ENCODE measurements around the gene PTPN6. TPM values are rescaled to one million over a fixed set of nuclear protein-coding genes. Genes with fewer than 3 reads are reported as not detected.
A peak's percentile ranks its signal among the peaks of the same experiment; 100 is the strongest.

Gene PTPN6
- total and polyA plus RNA-seq, 9 of the 15 experiments (the other 6 are each of a cell fraction or from before 2014, with no cell fraction given), result 1.5 to 5.1 (median 3.9) TPM

GRCh38 chr12:6961695-6962284, 10.6 kb downstream of the PTPN6 start (continued):
- TF ChIP-seq, protein P1, sequence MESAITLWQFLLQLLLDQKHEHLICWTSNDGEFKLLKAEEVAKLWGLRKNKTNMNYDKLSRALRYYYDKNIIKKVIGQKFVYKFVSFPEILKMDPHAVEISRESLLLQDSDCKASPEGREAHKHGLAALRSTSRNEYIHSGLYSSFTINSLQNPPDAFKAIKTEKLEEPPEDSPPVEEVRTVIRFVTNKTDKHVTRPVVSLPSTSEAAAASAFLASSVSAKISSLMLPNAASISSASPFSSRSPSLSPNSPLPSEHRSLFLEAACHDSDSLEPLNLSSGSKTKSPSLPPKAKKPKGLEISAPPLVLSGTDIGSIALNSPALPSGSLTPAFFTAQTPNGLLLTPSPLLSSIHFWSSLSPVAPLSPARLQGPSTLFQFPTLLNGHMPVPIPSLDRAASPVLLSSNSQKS (CRISPR knock-in tag; IDR thresholded peaks at IDR 0.05), result no peak
- no peak for TF ChIP-seq ZBTB49 (CRISPR knock-in tag; IDR thresholded peaks at IDR 0.05; ENCODE audit: borderline replicate concordance)
- TF ChIP-seq ZNF75A (CRISPR knock-in tag; IDR thresholded peaks at IDR 0.05), result no peak
- TF ChIP-seq MAFF (IDR thresholded peaks at IDR 0.05; ENCODE audit: low read length), result peak; percentile 79
- TF ChIP-seq ZBTB26 (CRISPR knock-in tag; IDR thresholded peaks at IDR 0.05), result no peak
- TF ChIP-seq, protein P2, sequence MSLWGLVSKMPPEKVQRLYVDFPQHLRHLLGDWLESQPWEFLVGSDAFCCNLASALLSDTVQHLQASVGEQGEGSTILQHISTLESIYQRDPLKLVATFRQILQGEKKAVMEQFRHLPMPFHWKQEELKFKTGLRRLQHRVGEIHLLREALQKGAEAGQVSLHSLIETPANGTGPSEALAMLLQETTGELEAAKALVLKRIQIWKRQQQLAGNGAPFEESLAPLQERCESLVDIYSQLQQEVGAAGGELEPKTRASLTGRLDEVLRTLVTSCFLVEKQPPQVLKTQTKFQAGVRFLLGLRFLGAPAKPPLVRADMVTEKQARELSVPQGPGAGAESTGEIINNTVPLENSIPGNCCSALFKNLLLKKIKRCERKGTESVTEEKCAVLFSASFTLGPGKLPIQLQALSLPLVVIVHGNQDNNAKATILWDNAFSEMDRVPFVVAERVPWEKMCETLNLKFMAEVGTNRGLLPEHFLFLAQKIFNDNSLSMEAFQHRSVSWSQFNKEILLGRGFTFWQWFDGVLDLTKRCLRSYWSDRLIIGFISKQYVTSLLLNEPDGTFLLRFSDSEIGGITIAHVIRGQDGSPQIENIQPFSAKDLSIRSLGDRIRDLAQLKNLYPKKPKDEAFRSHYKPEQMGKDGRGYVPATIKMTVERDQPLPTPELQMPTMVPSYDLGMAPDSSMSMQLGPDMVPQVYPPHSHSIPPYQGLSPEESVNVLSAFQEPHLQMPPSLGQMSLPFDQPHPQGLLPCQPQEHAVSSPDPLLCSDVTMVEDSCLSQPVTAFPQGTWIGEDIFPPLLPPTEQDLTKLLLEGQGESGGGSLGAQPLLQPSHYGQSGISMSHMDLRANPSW (CRISPR knock-in tag; IDR thresholded peaks at IDR 0.05), result no peak
- TF ChIP-seq, protein P3, sequence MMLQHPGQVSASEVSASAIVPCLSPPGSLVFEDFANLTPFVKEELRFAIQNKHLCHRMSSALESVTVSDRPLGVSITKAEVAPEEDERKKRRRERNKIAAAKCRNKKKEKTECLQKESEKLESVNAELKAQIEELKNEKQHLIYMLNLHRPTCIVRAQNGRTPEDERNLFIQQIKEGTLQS (IDR thresholded peaks at IDR 0.05), result 0 out of 2 replicates have a peak, but pooled peaks have one; percentile 6
- TF ChIP-seq, protein P3 (CRISPR knock-in tag; conservative IDR thresholded peaks at IDR 0.05), result no peak
- no peak for TF ChIP-seq CREB3 (tag; conservative IDR thresholded peaks at IDR 0.05; ENCODE audit: low read depth)
- no peak for TF ChIP-seq ZNF347 (CRISPR knock-in tag; IDR thresholded peaks at IDR 0.05; ENCODE audit: low read depth)
- TF ChIP-seq ZBTB8A (IDR thresholded peaks at IDR 0.05; ENCODE audit: partially characterized antibody), result no peak
- TF ChIP-seq, protein P4, sequence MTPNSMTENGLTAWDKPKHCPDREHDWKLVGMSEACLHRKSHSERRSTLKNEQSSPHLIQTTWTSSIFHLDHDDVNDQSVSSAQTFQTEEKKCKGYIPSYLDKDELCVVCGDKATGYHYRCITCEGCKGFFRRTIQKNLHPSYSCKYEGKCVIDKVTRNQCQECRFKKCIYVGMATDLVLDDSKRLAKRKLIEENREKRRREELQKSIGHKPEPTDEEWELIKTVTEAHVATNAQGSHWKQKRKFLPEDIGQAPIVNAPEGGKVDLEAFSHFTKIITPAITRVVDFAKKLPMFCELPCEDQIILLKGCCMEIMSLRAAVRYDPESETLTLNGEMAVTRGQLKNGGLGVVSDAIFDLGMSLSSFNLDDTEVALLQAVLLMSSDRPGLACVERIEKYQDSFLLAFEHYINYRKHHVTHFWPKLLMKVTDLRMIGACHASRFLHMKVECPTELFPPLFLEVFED (CRISPR knock-in tag; conservative IDR thresholded peaks at IDR 0.05), result no peak
- TF ChIP-seq E2F3 (CRISPR knock-in tag; IDR thresholded peaks at IDR 0.05), result 0 out of 2 replicates have a peak, but pooled peaks have one; percentile 16
- no peak for TF ChIP-seq ZNF699 (CRISPR knock-in tag; IDR thresholded peaks at IDR 0.05; ENCODE audit: insufficient replicate concordance)
- TF ChIP-seq ZNF561 (CRISPR knock-in tag; conservative IDR thresholded peaks at IDR 0.05), result no peak

All from K562 (cell line).